IMR-90 (cell line): Measurements from ENCODE around the gene NPLOC4. TPM values are rescaled to one million over a fixed set of nuclear protein-coding genes. Genes with fewer than 3 reads are reported as not detected.

Experiments
- ATAC-seq: fragments of 200-7000 bp; cut with Tn5 transposase; 2 replicates; pipeline ENCODE4 v1.9.1; 2020; ENCODE audit warnings: low read depth, mild to moderate bottlenecking, moderate library complexity
- BruUV-seq: library from RNA; stranded (reverse); fragments of 400-500 nt; replicated peaks from 2 replicates; lab custom pipeline; 2021; lab: Mats Ljungman, UMichigan
- CTCF ChIA-PET: fragments of 300-600 bp; formaldehyde crosslinking; extraction: SDS; loops from one replicate; lab custom pipeline; 2021; ENCODE audit warnings: antibody characterized with exemption; lab: Yijun Ruan, JAX
- POLR2A ChIA-PET: fragments of 300-600 bp; sonication (Branson Sonifier 250); formaldehyde crosslinking; loops from one replicate; lab custom pipeline; 2022; ENCODE audit warnings: antibody characterized with exemption; ENCODE audit not compliant: unreplicated experiment; lab: Charles Lee
- DNase-seq: peaks from one replicate; pipeline ENCODE4 v3.0.0; 2013
- H2AFZ ChIP-seq: replicated peaks from 2 replicates; pipeline ENCODE3; 2013; ENCODE audit warnings: low read length, mild to moderate bottlenecking; ENCODE audit not compliant: poor library complexity
- H2AK5ac ChIP-seq: 2 replicates; pipeline ENCODE4 v1.6.1; 2013; ENCODE audit warnings: low read depth, low read length, inconsistent platforms
- H2AK9ac ChIP-seq: replicated peaks from 2 replicates; pipeline ENCODE3; 2013; ENCODE audit warnings: mild to moderate bottlenecking, low read depth, low read length, moderate library complexity; ENCODE audit not compliant: poor library complexity
- H2BK120ac ChIP-seq: 2 replicates; pipeline ENCODE4 v1.6.1; 2013; ENCODE audit warnings: low read depth, low read length, inconsistent platforms
- H2BK15ac ChIP-seq: 3 replicates; pipeline ENCODE4 v1.6.1; 2013; ENCODE audit warnings: low read depth, low read length, inconsistent platforms
- H2BK20ac ChIP-seq: 2 replicates; pipeline ENCODE4 v1.6.1; 2013; ENCODE audit warnings: low read depth, mild to moderate bottlenecking, inconsistent platforms, low read length, moderate library complexity
- H2BK5ac ChIP-seq: 2 replicates; pipeline ENCODE4 v1.6.1; 2013; ENCODE audit warnings: mild to moderate bottlenecking, low read depth, low read length, inconsistent platforms; ENCODE audit not compliant: poor library complexity, severe bottlenecking
- H3K14ac ChIP-seq: replicated peaks from 2 replicates; pipeline ENCODE4 v1.6.1; 2013; ENCODE audit warnings: low read depth, low read length, inconsistent platforms
- H3K18ac ChIP-seq: 2 replicates; pipeline ENCODE4 v1.6.1; 2013; ENCODE audit warnings: low read depth, low read length, control low read depth
- H3K23ac ChIP-seq: 2 replicates; pipeline ENCODE4 v1.6.1; 2013; ENCODE audit warnings: low read depth, low read length, inconsistent platforms
- H3K27ac ChIP-seq: 2 replicates; pipeline ENCODE4 v1.5.1; 2013; ENCODE audit warnings: mild to moderate bottlenecking, control low read depth, low read length; ENCODE audit not compliant: insufficient read depth
- H3K27me3 ChIP-seq: 2 replicates; pipeline ENCODE4 v1.6.1; 2013; ENCODE audit warnings: low read length; ENCODE audit not compliant: control insufficient read depth, insufficient read depth
- H3K36me3 ChIP-seq: 2 replicates; pipeline ENCODE4 v1.6.1; 2013; ENCODE audit warnings: low read length, mixed read lengths; ENCODE audit not compliant: control insufficient read depth, insufficient read depth
- H3K4ac ChIP-seq: 2 replicates; pipeline ENCODE4 v1.6.1; 2013; ENCODE audit warnings: low read depth, low read length, inconsistent platforms
- H3K4me1 ChIP-seq: 2 replicates; pipeline ENCODE4 v1.6.1; 2013; ENCODE audit warnings: low read length, mixed read lengths; ENCODE audit not compliant: control insufficient read depth, insufficient read depth
- H3K4me2 ChIP-seq: 2 replicates; pipeline ENCODE4 v1.6.1; 2013; ENCODE audit warnings: low read depth, mild to moderate bottlenecking, control low read depth, low read length, moderate library complexity
- H3K4me3 ChIP-seq: 2 replicates; pipeline ENCODE4 v1.5.1; 2013; ENCODE audit warnings: low read depth, mild to moderate bottlenecking, control low read depth, low read length, moderate library complexity; ENCODE audit not compliant: insufficient read depth
- H3K56ac ChIP-seq: 2 replicates; pipeline ENCODE4 v1.6.1; 2013; ENCODE audit warnings: low read length, inconsistent platforms; ENCODE audit not compliant: insufficient read depth; ENCODE audit errors: extremely low read depth
- H3K79me1 ChIP-seq, 2 experiments: 2 replicates each; pipeline ENCODE4 v1.6.1; 2013; ENCODE audit warnings: low read length in 2 of 2, inconsistent platforms in 1 of 2, low read depth in 1 of 2
- H3K9ac ChIP-seq: 2 replicates; pipeline ENCODE4 v1.6.1; 2013; ENCODE audit warnings: low read depth, low read length, control low read depth
- H3K9me1 ChIP-seq: 2 replicates; pipeline ENCODE4 v1.6.1; 2013; ENCODE audit warnings: low read length, inconsistent platforms; ENCODE audit not compliant: insufficient read depth
- H3K9me3 ChIP-seq: 2 replicates; pipeline ENCODE4 v1.6.1; 2013; ENCODE audit warnings: low read length; ENCODE audit not compliant: control insufficient read depth, insufficient read depth
- H4K20me1 ChIP-seq: 2 replicates; pipeline ENCODE4 v1.6.1; 2013; ENCODE audit warnings: low read length, inconsistent platforms; ENCODE audit not compliant: insufficient read depth
- H4K5ac ChIP-seq: 2 replicates; pipeline ENCODE4 v1.6.1; 2013; ENCODE audit warnings: mild to moderate bottlenecking, low read depth, low read length, control low read depth
- H4K8ac ChIP-seq, 2 experiments: 2 replicates each; pipeline ENCODE4 v1.6.1; 2013; ENCODE audit warnings: low read depth in 2 of 2, low read length in 2 of 2, control low read depth in 1 of 2, inconsistent platforms in 1 of 2
- H4K91ac ChIP-seq: 2 replicates; pipeline ENCODE4 v1.6.1; 2013; ENCODE audit warnings: low read depth, low read length, inconsistent platforms; ENCODE audit not compliant: insufficient read depth
- BHLHE40 ChIP-seq: fragments of 150-350 bp; IDR thresholded peaks from 2 replicates; pipeline ENCODE4 v1.6.1; 2016; ENCODE audit warnings: mild to moderate bottlenecking, low read depth, low read length
- CEBPB ChIP-seq: IDR thresholded peaks from 2 replicates; pipeline ENCODE4 v1.6.1; 2012; ENCODE audit warnings: low read depth, low read length, improper control_type of control experiment
- FOS ChIP-seq: fragments of 150-350 bp; IDR thresholded peaks from 2 replicates; pipeline ENCODE4 v1.6.1; 2016; ENCODE audit warnings: low read depth, low read length
- MAFK ChIP-seq: IDR thresholded peaks from 2 replicates; pipeline ENCODE4 v1.6.1; 2012; ENCODE audit warnings: low read depth, low read length, improper control_type of control experiment
- MAZ ChIP-seq: IDR thresholded peaks from 2 replicates; pipeline ENCODE4 v1.6.1; 2012; ENCODE audit warnings: low read depth, mild to moderate bottlenecking, low read length, improper control_type of control experiment, moderate library complexity, borderline replicate concordance
- NFE2L2 ChIP-seq: fragments of 150-350 bp; IDR thresholded peaks from 2 replicates; pipeline ENCODE4 v1.6.1; 2016; ENCODE audit warnings: low read depth, mild to moderate bottlenecking, low read length
- POLR2A ChIP-seq: IDR thresholded peaks from 2 replicates; pipeline ENCODE4 v1.6.1; 2012; ENCODE audit warnings: mild to moderate bottlenecking, low read depth, low read length
- RAD21 ChIP-seq: IDR thresholded peaks from 2 replicates; pipeline ENCODE4 v1.6.1; 2012; ENCODE audit warnings: low read length, improper control_type of control experiment
- RCOR1 ChIP-seq: IDR thresholded peaks from 2 replicates; pipeline ENCODE4 v1.6.1; 2012; ENCODE audit warnings: mild to moderate bottlenecking, low read length, improper control_type of control experiment; ENCODE audit not compliant: insufficient replicate concordance
- RFX5 ChIP-seq: IDR thresholded peaks from 2 replicates; pipeline ENCODE4 v1.8.0; 2012; ENCODE audit warnings: low read depth, mild to moderate bottlenecking, low read length, moderate library complexity
- SMC3 ChIP-seq: fragments of 150-350 bp; IDR thresholded peaks from 2 replicates; pipeline ENCODE4 v1.6.1; 2016; ENCODE audit warnings: low read depth, mild to moderate bottlenecking, antibody characterized with exemption, low read length, moderate library complexity
- WGBS, 2 experiments: methylation state at CpG; one replicate each; pipeline versions ENCODE4 v1.1.5 to v1.1.7; 2013; ENCODE audit warnings: missing lambda C conversion rate in 2 of 2; ENCODE audit not compliant: insufficient read length in 1 of 2; ENCODE audit errors: extremely low coverage in 2 of 2; 5-methylcytosine and 5-hydroxymethylcytosine counted together
- dilution Hi-C: fragments of 300-500 bp; cut with HindIII; formaldehyde crosslinking; loops from one replicate; pipeline ENCODE4 v1.14.3; 2018; ENCODE audit warnings: low sequenced_read_pairs; ENCODE audit not compliant: unreplicated experiment
- in situ Hi-C: fragments of 300-500 bp; cut with MboI; formaldehyde crosslinking; loops from 3 replicates; pipeline ENCODE4 v1.14.3; 2019; ENCODE audit warnings: low sequenced_read_pairs, inconsistent platforms, mixed read lengths
- intact Hi-C: fragments of 100-400 bp; cut with micrococcal nuclease; formaldehyde crosslinking; loops from 2 replicates; pipeline ENCODE4 v1.10.0; 2022
- polyA plus RNA-seq, 3 experiments: library from polyadenylated mRNA; depleted of rRNA; stranded (reverse); fragments of >200 nt; gene quantifications; 2 replicates each; pipeline ENCODE4 v1.2.3, GENCODE V29; 2012; ENCODE audit warnings: low replicate concordance in 1 of 3
- total RNA-seq: library from RNA; depleted of rRNA; stranded (reverse); fragments of >200 nt; gene quantifications from 2 replicates; pipeline ENCODE4 v1.2.3, GENCODE V29; 2012
- TF ChIP-seq, protein P1 (sequence below): fragments of 150-350 bp; IDR thresholded peaks from 2 replicates; pipeline ENCODE4 v1.6.1; 2017; ENCODE audit warnings: mild to moderate bottlenecking, antibody characterized with exemption, low read length, low read depth
- TF ChIP-seq, protein P2 (sequence below): fragments of 150-350 bp; IDR thresholded peaks from 2 replicates; pipeline ENCODE4 v1.6.1; 2016; ENCODE audit warnings: low read depth, mild to moderate bottlenecking, low read length, moderate library complexity, borderline replicate concordance
- TF ChIP-seq, protein P3 (sequence below): conservative IDR thresholded peaks from 2 replicates; pipeline ENCODE4 v1.5.1; 2012; ENCODE audit warnings: mild to moderate bottlenecking, low read depth, low read length, improper control_type of control experiment

Gene NPLOC4
- total and polyA plus RNA-seq, 2 of the 4 experiments (the other 2 are of a cell fraction) = 70.4 to 78.3 TPM

DNA sequence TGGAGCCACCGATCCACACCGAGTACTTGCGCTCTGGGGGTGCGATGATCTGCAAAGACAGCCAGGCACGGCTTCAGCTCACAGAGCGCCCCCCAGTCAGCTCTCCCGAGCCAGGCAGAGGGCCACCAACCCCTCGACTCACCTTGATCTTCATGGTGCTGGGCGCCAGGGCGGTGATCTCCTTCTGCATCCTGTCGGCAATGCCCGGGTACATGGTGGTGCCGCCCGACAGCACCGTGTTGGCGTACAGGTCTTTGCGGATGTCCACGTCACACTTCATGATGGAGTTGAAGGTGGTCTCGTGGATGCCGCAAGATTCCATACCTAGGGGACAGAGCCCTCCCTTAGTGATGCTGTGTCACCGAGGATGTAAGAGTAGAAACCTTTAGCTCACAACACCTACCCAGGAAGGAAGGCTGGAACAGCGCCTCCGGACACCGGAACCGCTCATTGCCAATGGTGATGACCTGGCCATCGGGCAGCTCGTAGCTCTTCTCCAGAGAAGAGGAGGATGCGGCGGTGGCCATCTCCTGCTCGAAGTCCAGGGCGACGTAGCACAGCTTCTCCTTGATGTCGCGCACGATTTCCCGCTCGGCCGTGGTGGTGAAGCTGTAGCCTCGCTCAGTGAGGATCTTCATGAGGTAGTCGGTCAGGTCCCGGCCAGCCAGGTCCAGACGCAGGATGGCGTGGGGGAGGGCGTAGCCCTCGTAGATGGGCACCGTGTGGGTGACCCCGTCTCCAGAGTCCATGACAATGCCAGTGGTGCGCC, 125.9 kb downstream of the NPLOC4 start:
- Histone ChIP-seq H3K79me1 (peaks cover 0 to 44% of the 10 kb centered on the region in 2 experiments; a peak in 2 of 4 replicates), H2AFZ (peak overlapping the region; percentile 75), H3K9me1 (no peaks in the 10 kb centered on the region), H3K4me2 (peak overlapping the region; percentile 70), H2BK20ac (no peak overlapping the region), H3K14ac (peak overlapping the region; percentile 93), H3K9ac (peak overlapping the region; percentile 98), H2BK15ac (no peak overlapping the region), H4K91ac (no peak overlapping the region), H4K8ac (no peak overlapping the region), H3K9me3 (no peaks in the 10 kb centered on the region), H2AK5ac (no peak overlapping the region), H4K5ac (no peak overlapping the region), H3K18ac (no peak overlapping the region; the same call in 1 of the 2 replicates), H2BK120ac (no peak overlapping the region), H3K27me3 (no peaks in the 10 kb centered on the region), H3K4me3 (peak overlapping the region; percentile 79), H2BK5ac (peak overlapping the region; percentile 75), H4K20me1 (peaks cover 61% of the 10 kb centered on the region), H3K56ac (peak overlapping the region; percentile 88), H3K36me3 (peaks cover 37% of the 10 kb centered on the region), H3K4ac (peak overlapping the region; percentile 69), H2AK9ac (peak overlapping the region; percentile 85), H3K4me1 (peaks cover 2% of the 10 kb centered on the region), H3K27ac (peak overlapping the region; percentile 89), H3K23ac (peak overlapping the region; percentile 86)
- in situ Hi-C loops (no loop called here), intact Hi-C loops (no loop called here), dilution Hi-C loops (no loop called here)
- DNase-seq = no peak
- no peak for ATAC-seq
- no TSS peak for BruUV-seq
- CTCF ChIA-PET = no interaction called here
- POLR2A ChIA-PET = interaction anchor here (0.6 to 1.1 kb wide), 4 partner anchors 11 to 38 kb away, joined by 3 to 4 read pairs (median 3); no protein-coding TSS in a partner anchor
- WGBS, 2 experiments = 0% methylated on average over 28 of the region's 48 CpGs; no CpG with 5 or more reads in 1 of the 2 experiments
- TF ChIP-seq SMC3 = no peak
- no peak for TF ChIP-seq NFE2L2
- TF ChIP-seq MAFK = no peak
- TF ChIP-seq, protein P1, sequence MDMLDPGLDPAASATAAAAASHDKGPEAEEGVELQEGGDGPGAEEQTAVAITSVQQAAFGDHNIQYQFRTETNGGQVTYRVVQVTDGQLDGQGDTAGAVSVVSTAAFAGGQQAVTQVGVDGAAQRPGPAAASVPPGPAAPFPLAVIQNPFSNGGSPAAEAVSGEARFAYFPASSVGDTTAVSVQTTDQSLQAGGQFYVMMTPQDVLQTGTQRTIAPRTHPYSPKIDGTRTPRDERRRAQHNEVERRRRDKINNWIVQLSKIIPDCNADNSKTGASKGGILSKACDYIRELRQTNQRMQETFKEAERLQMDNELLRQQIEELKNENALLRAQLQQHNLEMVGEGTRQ = no peak
- TF ChIP-seq BHLHE40 = no peak
- TF ChIP-seq, protein P2, sequence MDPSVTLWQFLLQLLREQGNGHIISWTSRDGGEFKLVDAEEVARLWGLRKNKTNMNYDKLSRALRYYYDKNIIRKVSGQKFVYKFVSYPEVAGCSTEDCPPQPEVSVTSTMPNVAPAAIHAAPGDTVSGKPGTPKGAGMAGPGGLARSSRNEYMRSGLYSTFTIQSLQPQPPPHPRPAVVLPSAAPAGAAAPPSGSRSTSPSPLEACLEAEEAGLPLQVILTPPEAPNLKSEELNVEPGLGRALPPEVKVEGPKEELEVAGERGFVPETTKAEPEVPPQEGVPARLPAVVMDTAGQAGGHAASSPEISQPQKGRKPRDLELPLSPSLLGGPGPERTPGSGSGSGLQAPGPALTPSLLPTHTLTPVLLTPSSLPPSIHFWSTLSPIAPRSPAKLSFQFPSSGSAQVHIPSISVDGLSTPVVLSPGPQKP = no peak
- no peak for TF ChIP-seq RFX5
- no peak; the same call in 1 of the 2 replicates for TF ChIP-seq POLR2A
- TF ChIP-seq, protein P3, sequence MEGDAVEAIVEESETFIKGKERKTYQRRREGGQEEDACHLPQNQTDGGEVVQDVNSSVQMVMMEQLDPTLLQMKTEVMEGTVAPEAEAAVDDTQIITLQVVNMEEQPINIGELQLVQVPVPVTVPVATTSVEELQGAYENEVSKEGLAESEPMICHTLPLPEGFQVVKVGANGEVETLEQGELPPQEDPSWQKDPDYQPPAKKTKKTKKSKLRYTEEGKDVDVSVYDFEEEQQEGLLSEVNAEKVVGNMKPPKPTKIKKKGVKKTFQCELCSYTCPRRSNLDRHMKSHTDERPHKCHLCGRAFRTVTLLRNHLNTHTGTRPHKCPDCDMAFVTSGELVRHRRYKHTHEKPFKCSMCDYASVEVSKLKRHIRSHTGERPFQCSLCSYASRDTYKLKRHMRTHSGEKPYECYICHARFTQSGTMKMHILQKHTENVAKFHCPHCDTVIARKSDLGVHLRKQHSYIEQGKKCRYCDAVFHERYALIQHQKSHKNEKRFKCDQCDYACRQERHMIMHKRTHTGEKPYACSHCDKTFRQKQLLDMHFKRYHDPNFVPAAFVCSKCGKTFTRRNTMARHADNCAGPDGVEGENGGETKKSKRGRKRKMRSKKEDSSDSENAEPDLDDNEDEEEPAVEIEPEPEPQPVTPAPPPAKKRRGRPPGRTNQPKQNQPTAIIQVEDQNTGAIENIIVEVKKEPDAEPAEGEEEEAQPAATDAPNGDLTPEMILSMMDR = no peak
- no peak for TF ChIP-seq RCOR1
- TF ChIP-seq FOS = no peak
- no peak for TF ChIP-seq RAD21
- no peak for TF ChIP-seq CEBPB
- no peak for TF ChIP-seq MAZ
